ENCODE data around the gene METTL16. TPM values are rescaled to one million over a fixed set of nuclear protein-coding genes. Genes with fewer than 3 reads are reported as not detected.

METTL16 gene
- total RNA-seq, 1 experiment from 2014 or later: 29.2 TPM

- DNase-seq (ENCODE audit: low read depth): no peak
Observed at GRCh38 chr17:2380226-2380922, 131.3 kb downstream of the METTL16 start.

GRCh38 chr17:2379489-2380225 lies 132.0 kb downstream of the METTL16 start:
- DNase-seq (ENCODE audit: low read depth): no peak

- DNase-seq (ENCODE audit: low read depth): no peak
Observed at GRCh38 chr17:2378905-2379304, 132.8 kb downstream of the METTL16 start.

GRCh38 chr17:2377659-2378058 lies 134.0 kb downstream of the METTL16 start:
- no peak for DNase-seq (ENCODE audit: low read depth)

- DNase-seq (ENCODE audit: low read depth): no peak
Observed at GRCh38 chr17:2376107-2376506, 135.6 kb downstream of the METTL16 start.

GRCh38 chr17:2375406-2375805 lies 136.3 kb downstream of the METTL16 start:
- no peak for DNase-seq (ENCODE audit: low read depth)

- DNase-seq (ENCODE audit: low read depth): no peak
Observed at GRCh38 chr17:2374549-2375285, 137.0 kb downstream of the METTL16 start.

- no peak for DNase-seq (ENCODE audit: low read depth)
Observed at GRCh38 chr17:2373179-2373578, 138.5 kb downstream of the METTL16 start.

GRCh38 chr17:2372681-2373080 lies 139.0 kb downstream of the METTL16 start:
- DNase-seq (ENCODE audit: low read depth): no peak

GRCh38 chr17:2372180-2372579 lies 139.5 kb downstream of the METTL16 start:
- DNase-seq (ENCODE audit: low read depth): no peak

- DNase-seq (ENCODE audit: low read depth): no peak
Observed at GRCh38 chr17:2371183-2372130, 140.2 kb downstream of the METTL16 start.

GRCh38 chr17:2370211-2370589 lies 141.5 kb downstream of the METTL16 start:
- DNase-seq (ENCODE audit: low read depth): no peak

- DNase-seq (ENCODE audit: low read depth): no peak
Observed at GRCh38 chr17:2369551-2370210, 142.0 kb downstream of the METTL16 start.

- DNase-seq (ENCODE audit: low read depth): no peak
Observed at GRCh38 chr17:2369039-2369438, 142.6 kb downstream of the METTL16 start.

GRCh38 chr17:2368359-2368758 lies 143.3 kb downstream of the METTL16 start:
- no peak for DNase-seq (ENCODE audit: low read depth)

- DNase-seq (ENCODE audit: low read depth): no peak
Observed at GRCh38 chr17:2366747-2367494, 144.8 kb downstream of the METTL16 start.
